RWPE2 (cell line): ENCODE data around the gene PPP1R2.
"Not testable (repeated sequence)": the region's sequence is repeated elsewhere in the genome, so short reads cannot be mapped to it uniquely, and the experiment has no call there.

Experiments
- ATAC-seq: fragments of 200-7000 bp; cut with Tn5 transposase; 3 replicates; pipeline ENCODE4 v1.9.1; 2021; ENCODE audit warnings: low read depth
- DNase-seq: peaks from one replicate; pipeline ENCODE4 v3.0.0-alpha.2; 2020; ENCODE audit warnings: low spot score
- H3K27ac ChIP-seq: fragments of 450-650 bp; 2 replicates; pipeline ENCODE4 v1.5.1; 2017; ENCODE audit warnings: mild to moderate bottlenecking; ENCODE audit not compliant: poor library complexity, severe bottlenecking
- H3K27me3 ChIP-seq: fragments of 250-450 bp; sonication (Bioruptor Pico); 2 replicates; pipeline ENCODE4 v1.5.1; 2021; ENCODE audit warnings: mild to moderate bottlenecking, moderate library complexity; ENCODE audit not compliant: insufficient read depth, poor library complexity, severe bottlenecking
- H3K36me3 ChIP-seq: fragments of 250-450 bp; sonication (Bioruptor Pico); 2 replicates; pipeline ENCODE4 v1.5.1; 2020; ENCODE audit warnings: low read depth, mild to moderate bottlenecking, moderate library complexity
- H3K4me1 ChIP-seq: fragments of 250-450 bp; sonication (Bioruptor Pico); 2 replicates; pipeline ENCODE4 v1.5.1; 2021; ENCODE audit warnings: mild to moderate bottlenecking, moderate library complexity; ENCODE audit not compliant: insufficient read depth, poor library complexity, severe bottlenecking
- H3K4me3 ChIP-seq: fragments of 250-450 bp; sonication (Bioruptor Pico); 2 replicates; pipeline ENCODE4 v1.5.1; 2021; ENCODE audit warnings: mild to moderate bottlenecking, moderate library complexity; ENCODE audit not compliant: severe bottlenecking
- H3K9me3 ChIP-seq: fragments of 250-450 bp; sonication (Bioruptor Pico); 2 replicates; pipeline ENCODE4 v1.5.1; 2021; ENCODE audit warnings: mild to moderate bottlenecking, moderate library complexity; ENCODE audit not compliant: severe bottlenecking
- TF ChIP-seq, protein P1 (sequence below): fragments of 450-650 bp; IDR thresholded peaks from one replicate; pipeline ENCODE4 v1.5.1; 2017; ENCODE audit warnings: mild to moderate bottlenecking, moderate library complexity; ENCODE audit not compliant: poor library complexity, severe bottlenecking

Gene PPP1R2

DNA sequence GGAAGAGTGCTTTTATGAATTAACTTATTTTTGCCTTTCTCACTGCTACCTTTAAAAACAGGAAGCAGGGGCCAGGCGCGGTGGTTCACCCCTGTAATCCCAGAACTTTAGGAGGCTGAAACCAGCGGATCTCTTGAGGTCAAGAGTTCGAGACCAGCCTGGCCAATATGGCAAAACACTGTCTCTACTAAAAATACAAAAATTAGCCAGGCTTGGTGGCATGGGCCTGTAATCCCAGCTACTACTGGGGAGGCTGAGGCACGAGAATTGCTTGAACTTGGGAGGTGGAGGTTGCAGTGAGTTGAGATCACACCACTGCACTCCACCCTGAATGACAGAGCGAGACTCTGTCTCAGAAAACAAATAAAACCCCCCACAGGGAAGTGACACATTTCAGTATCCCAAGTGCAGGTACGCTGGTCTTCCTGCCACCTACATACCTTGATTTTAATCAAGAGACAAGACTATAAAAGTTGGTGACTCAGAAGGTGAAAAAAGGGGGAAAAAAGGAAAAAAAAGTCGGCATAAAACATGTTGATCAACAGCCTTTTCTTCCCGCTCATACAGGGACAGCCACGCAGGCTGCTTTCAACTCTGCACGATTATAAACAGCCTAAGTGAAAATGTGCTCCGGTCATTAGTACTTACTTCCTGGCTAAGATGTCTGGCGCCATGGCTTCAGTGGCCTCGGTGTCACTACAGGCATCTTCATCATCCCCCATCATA, 18.8 kb downstream of the PPP1R2 start:
- H3K27ac ChIP-seq = no peak overlapping the region
- TF ChIP-seq, protein P1, sequence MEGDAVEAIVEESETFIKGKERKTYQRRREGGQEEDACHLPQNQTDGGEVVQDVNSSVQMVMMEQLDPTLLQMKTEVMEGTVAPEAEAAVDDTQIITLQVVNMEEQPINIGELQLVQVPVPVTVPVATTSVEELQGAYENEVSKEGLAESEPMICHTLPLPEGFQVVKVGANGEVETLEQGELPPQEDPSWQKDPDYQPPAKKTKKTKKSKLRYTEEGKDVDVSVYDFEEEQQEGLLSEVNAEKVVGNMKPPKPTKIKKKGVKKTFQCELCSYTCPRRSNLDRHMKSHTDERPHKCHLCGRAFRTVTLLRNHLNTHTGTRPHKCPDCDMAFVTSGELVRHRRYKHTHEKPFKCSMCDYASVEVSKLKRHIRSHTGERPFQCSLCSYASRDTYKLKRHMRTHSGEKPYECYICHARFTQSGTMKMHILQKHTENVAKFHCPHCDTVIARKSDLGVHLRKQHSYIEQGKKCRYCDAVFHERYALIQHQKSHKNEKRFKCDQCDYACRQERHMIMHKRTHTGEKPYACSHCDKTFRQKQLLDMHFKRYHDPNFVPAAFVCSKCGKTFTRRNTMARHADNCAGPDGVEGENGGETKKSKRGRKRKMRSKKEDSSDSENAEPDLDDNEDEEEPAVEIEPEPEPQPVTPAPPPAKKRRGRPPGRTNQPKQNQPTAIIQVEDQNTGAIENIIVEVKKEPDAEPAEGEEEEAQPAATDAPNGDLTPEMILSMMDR = no peak
- no peak overlapping the region for H3K4me3 ChIP-seq
- no peaks in the 10 kb centered on the region for H3K27me3 ChIP-seq
- H3K36me3 ChIP-seq = peaks cover 21% of the 10 kb centered on the region
- H3K4me1 ChIP-seq = no peaks in the 10 kb centered on the region
- DNase-seq (no peak), ATAC-seq (no peak)
- no peaks in the 10 kb centered on the region for H3K9me3 ChIP-seq

DNA sequence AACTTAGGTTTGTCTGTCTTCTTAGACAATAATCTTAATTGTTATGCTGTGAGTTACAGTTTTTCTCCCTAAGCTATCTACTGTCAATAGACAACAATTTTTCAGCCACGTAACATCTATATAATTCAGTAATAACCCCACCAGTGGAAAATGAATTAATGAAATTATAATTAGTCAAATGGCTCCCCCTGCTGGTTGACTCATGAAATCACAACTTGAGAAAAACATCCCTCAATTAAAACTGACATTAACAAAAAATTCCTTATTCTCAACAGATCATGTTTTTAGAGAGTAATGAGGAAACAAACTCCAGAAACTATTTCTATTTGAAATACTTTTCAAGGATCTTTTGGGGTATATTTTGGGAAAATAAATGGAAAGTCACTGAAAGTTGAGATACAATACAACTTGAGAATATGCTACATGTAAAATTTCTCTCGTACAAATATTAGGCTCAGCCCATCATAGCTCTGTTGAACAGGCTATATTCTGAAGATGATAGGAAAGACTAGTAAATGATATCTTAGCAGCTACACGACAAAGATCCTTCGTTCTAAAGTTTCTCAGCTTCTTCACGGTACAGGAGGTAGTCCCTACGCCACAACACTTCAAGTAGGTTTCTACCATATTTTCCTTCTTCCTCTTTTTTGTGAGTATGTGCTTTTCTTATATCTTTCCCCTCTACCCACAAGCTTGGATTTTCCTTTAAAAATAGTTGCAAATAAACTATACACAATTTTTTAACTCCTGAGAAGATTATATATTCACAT, 20.7 kb downstream of the PPP1R2 start:
- H3K27me3 ChIP-seq = no peaks in the 10 kb centered on the region
- peaks cover 23% of the 10 kb centered on the region for H3K36me3 ChIP-seq
- TF ChIP-seq, protein P1 = peak; percentile 83
- H3K9me3 ChIP-seq = no peaks in the 10 kb centered on the region
- H3K4me1 ChIP-seq = no peaks in the 10 kb centered on the region
- no peak overlapping the region for H3K4me3 ChIP-seq
- no peak for DNase-seq
- ATAC-seq = no peak
- no peak overlapping the region for H3K27ac ChIP-seq

DNA sequence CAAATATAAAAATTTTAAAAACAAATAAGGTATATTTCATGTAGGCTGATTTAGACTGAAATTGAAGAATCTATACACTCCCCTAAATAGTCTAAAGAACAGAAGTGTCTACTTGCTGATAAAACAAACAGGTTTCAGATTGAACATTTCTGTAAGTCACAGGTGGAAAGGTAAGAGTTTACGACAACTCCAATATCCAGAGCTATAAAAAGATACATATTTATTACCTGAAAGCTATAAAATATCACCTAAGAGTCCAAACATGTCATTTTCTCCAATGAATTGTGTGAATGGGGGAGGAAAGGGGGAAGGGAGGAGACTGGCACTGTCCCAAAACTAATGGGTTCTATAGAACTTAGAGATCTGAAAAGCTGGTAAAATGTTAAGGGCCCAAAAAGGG, 26.1 kb downstream of the PPP1R2 start:
- H3K4me1 ChIP-seq = no peaks in the 10 kb centered on the region
- TF ChIP-seq, protein P1 = no peak
- ATAC-seq (no peak), DNase-seq (no peak)
- no peaks in the 10 kb centered on the region for H3K9me3 ChIP-seq
- no peak overlapping the region for H3K4me3 ChIP-seq
- no peak overlapping the region for H3K27ac ChIP-seq
- H3K27me3 ChIP-seq = no peaks in the 10 kb centered on the region
- H3K36me3 ChIP-seq = peaks cover 41% of the 10 kb centered on the region

DNA sequence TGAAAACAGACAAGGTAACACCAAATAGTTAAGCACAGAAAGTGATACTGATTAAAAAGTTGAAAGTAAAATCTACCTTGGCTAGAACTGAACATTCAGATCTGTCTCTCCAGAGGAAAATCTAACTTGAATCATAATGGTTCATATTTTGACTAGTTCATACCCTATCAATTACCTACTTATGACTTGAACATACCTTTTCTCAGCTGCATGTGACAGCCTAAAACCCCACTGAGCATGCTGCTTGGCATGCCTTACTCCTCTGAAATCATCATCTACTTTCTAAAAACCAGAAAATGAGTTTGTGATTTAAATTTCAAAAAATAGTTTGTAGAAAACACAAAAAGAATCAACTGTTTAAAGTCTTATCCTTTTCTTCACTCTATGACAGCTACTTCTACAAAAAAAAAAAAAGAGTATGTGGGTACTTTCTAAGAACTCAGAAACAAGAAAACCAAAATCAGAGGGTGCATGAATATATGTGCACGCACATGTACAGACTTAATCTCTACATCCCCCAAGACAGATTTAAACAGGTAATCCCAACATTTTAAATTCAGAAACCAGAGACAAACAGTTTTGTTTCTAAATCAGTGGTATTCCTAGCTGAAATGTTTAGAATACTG, 28.4 kb downstream of the PPP1R2 start:
- ATAC-seq = not testable (repeated sequence)

DNA sequence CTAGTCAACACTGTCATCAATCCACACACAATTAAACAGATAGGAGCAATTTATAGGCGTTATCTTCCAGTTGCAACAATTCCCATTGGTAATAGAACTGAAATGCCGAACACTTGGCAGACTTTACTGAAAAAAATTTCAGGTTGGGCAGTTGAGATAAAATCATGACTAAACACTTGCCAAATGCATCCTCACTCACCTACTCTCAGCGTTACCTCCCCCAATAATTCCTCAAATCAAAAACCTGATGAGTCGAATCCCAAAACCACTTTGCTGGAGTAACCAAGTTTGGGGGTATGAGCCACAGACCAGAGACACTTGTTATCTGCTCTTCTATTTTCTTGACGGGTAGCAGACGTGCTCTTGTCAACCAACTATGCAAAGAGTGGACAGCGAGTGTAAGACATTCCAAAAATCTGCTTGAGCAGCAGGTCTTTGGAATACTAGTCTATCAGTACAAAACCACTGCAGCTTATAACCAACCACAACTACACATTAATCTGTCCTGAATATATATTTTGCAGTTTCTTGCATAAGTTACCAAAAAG, 30.3 kb downstream of the PPP1R2 start:
- Histone ChIP-seq H3K4me3 (no peak overlapping the region), H3K36me3 (peaks cover 30% of the 10 kb centered on the region), H3K27me3 (no peaks in the 10 kb centered on the region), H3K9me3 (no peaks in the 10 kb centered on the region), H3K4me1 (no peaks in the 10 kb centered on the region), H3K27ac (no peak overlapping the region)
- TF ChIP-seq, protein P1 = no peak
- ATAC-seq = no peak
- DNase-seq = no peak

More for the DNA sequence above, 28.4 kb downstream of the PPP1R2 start:
- peaks cover 41% of the 10 kb centered on the region for H3K36me3 ChIP-seq
- H3K4me3 ChIP-seq, H3K9me3 ChIP-seq, H3K27me3 ChIP-seq, DNase-seq, H3K27ac ChIP-seq, H3K4me1 ChIP-seq: not testable (repeated sequence)
